ENCODE results near the gene STEAP3.

Gene STEAP3

DNA sequence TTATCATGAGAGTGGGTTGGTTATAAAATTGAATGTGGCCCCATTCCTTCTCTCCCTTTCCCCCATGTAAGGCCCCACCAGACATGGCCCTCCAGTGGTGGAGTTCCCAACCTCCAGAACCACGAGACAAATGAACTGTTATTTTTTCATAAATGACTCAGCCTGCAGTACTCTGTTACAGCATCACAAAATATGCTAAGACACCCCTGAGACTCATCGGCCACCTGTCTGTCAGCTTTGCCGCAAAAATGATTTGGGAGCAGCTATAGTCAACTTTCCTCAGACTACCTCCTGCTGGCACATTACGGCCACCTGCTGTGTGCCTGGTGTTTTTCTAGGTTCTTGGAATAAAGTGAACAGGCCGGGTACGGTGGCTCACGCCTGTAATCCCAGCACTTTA lies 43.6 kb upstream of the STEAP3 start:
- no peaks in the 10 kb centered on the region for H3K4me1 ChIP-seq (ENCODE audit: low read length)

DNA sequence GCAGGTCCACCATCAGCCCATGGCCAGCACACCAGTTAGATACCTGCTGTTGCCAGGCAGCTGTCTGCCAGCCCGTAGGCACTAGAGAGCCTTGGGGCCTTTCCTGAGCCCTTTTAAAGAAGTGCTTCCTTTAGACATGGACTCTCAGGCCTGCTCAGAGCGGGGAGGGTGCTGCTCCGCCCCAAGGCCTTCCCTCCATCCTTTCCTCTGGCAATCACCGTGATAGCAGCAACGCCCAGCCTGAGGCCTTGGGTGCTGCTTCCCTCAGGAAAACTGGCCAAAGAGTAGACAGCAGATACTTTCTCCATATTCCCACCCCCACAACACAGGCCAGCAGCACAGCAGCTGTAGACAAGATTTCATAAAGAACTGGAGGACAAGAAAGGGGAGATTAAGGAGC lies 42.7 kb upstream of the STEAP3 start:
- Histone ChIP-seq H3K36me3 (replicated peaks; ENCODE audit: low read depth, low read length) (no peaks in the 10 kb centered on the region), H3K4me2 (ENCODE audit: low read length) (no peak overlapping the region), H3K79me2 (ENCODE audit: low read length) (no peaks in the 10 kb centered on the region), H3K9ac (ENCODE audit: low read length) (no peak overlapping the region), H3K9me3 (ENCODE audit: insufficient read depth, low read length) (no peaks in the 10 kb centered on the region), H3K27ac (ENCODE audit: low read length) (no peak overlapping the region), H4K20me1 (ENCODE audit: insufficient read depth, low read length) (no peaks in the 10 kb centered on the region), H2AFZ (ENCODE audit: low read depth, low read length) (no peak overlapping the region), H3K4me1 (ENCODE audit: low read length) (no peaks in the 10 kb centered on the region), H3K4me3 (ENCODE audit: low read length) (no peak overlapping the region), H3K27me3 (ENCODE audit: low read depth, low read length) (no peaks in the 10 kb centered on the region)
- TF ChIP-seq, protein P1, sequence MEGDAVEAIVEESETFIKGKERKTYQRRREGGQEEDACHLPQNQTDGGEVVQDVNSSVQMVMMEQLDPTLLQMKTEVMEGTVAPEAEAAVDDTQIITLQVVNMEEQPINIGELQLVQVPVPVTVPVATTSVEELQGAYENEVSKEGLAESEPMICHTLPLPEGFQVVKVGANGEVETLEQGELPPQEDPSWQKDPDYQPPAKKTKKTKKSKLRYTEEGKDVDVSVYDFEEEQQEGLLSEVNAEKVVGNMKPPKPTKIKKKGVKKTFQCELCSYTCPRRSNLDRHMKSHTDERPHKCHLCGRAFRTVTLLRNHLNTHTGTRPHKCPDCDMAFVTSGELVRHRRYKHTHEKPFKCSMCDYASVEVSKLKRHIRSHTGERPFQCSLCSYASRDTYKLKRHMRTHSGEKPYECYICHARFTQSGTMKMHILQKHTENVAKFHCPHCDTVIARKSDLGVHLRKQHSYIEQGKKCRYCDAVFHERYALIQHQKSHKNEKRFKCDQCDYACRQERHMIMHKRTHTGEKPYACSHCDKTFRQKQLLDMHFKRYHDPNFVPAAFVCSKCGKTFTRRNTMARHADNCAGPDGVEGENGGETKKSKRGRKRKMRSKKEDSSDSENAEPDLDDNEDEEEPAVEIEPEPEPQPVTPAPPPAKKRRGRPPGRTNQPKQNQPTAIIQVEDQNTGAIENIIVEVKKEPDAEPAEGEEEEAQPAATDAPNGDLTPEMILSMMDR (IDR thresholded peaks at IDR 0.05; ENCODE audit: low read depth, low read length): no peak
- no peak for TF ChIP-seq EZH2phosphoT487 (IDR thresholded peaks at IDR 0.05; ENCODE audit: low read depth)

More for the DNA sequence above, 43.6 kb upstream of the STEAP3 start:
- H3K27me3 ChIP-seq (ENCODE audit: low read depth, low read length): no peaks in the 10 kb centered on the region
- no peaks in the 10 kb centered on the region for H3K36me3 ChIP-seq (replicated peaks; ENCODE audit: low read depth, low read length)
- H3K79me2 ChIP-seq (ENCODE audit: low read length): no peaks in the 10 kb centered on the region
- no peak overlapping the region for H3K9ac ChIP-seq (ENCODE audit: low read length)
- no peak overlapping the region for H3K27ac ChIP-seq (ENCODE audit: low read length)
- H3K9me3 ChIP-seq (ENCODE audit: insufficient read depth, low read length): no peaks in the 10 kb centered on the region
- H4K20me1 ChIP-seq (ENCODE audit: insufficient read depth, low read length): no peaks in the 10 kb centered on the region
- H3K4me3 ChIP-seq (ENCODE audit: low read length): no peak overlapping the region
- H3K4me2 ChIP-seq (ENCODE audit: low read length): no peak overlapping the region
- no peak overlapping the region for H2AFZ ChIP-seq (ENCODE audit: low read depth, low read length)
- TF ChIP-seq, protein P1 (IDR thresholded peaks at IDR 0.05; ENCODE audit: low read depth, low read length): no peak
- no peak for TF ChIP-seq EZH2phosphoT487 (IDR thresholded peaks at IDR 0.05; ENCODE audit: low read depth)

DNA sequence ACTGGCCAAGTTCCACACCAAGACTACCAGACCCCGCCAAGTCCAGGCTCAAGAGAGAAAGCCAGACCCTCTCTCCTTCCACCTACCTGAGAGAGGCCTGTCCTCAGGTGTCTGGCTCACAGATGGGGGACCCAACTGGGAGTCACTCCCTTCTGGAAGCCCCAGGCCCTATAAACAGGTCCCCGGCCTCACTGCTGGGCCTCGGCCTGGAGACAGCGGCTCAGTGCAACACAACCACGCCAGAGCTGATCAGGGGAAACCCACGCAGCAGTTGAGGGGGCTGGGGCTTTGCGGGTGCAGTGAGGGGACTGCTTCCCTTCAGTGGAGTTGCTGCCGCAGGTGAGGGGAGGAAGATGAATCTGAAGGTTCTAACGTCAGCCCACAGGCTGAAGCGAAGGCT lies 42.2 kb upstream of the STEAP3 start:
- no peaks in the 10 kb centered on the region for H3K27me3 ChIP-seq (ENCODE audit: low read depth, low read length)
- no peak overlapping the region for H2AFZ ChIP-seq (ENCODE audit: low read depth, low read length)
- no peak overlapping the region for H3K4me2 ChIP-seq (ENCODE audit: low read length)
- no peaks in the 10 kb centered on the region for H3K9me3 ChIP-seq (ENCODE audit: insufficient read depth, low read length)
- H3K36me3 ChIP-seq (replicated peaks; ENCODE audit: low read depth, low read length): no peaks in the 10 kb centered on the region
- H3K27ac ChIP-seq (ENCODE audit: low read length): no peak overlapping the region
- no peak overlapping the region for H3K4me3 ChIP-seq (ENCODE audit: low read length)
- H3K79me2 ChIP-seq (ENCODE audit: low read length): no peaks in the 10 kb centered on the region
- no peaks in the 10 kb centered on the region for H4K20me1 ChIP-seq (ENCODE audit: insufficient read depth, low read length)
- H3K4me1 ChIP-seq (ENCODE audit: low read length): no peaks in the 10 kb centered on the region
- TF ChIP-seq, protein P1 (IDR thresholded peaks at IDR 0.05; ENCODE audit: low read depth, low read length): no peak
- TF ChIP-seq EZH2phosphoT487 (IDR thresholded peaks at IDR 0.05; ENCODE audit: low read depth): no peak
- H3K9ac ChIP-seq (ENCODE audit: low read length): no peak overlapping the region

DNA sequence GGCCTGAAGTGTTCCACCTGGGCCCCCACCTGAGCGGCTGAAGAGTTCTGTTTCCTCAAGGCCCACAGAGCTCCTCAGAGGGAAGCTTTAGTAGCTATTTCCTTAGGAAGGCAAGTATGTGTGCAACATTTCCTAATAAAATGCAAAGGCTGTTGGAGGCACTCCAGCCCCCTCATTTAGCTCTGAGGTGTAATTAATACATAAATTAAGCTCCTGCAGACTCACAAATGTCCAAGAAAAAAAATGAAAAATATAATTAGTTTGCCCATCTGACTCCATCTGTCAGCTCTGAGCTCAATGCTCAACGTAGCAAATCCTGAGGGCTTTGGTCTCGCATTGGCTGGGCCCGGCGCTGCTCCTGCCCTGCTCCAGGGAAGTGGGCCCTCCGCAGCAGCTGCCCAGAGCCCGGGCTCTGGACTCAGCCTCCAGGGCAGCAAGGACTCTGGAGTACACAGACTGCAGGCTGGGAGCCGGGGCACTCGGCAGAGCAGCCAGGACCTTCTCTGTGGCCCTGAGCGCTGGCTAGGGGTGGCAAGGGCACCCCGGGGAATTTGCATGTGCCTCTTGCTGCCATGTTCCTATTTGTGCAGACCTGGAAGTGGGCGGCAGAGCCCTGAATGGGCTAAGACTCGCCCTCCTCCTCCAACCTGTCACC lies 41.7 kb upstream of the STEAP3 start:
- Histone ChIP-seq H3K9me3 (ENCODE audit: insufficient read depth, low read length) (no peaks in the 10 kb centered on the region), H2AFZ (ENCODE audit: low read depth, low read length) (no peak overlapping the region), H3K4me2 (ENCODE audit: low read length) (no peak overlapping the region), H3K27me3 (ENCODE audit: low read depth, low read length) (no peaks in the 10 kb centered on the region), H3K9ac (ENCODE audit: low read length) (no peak overlapping the region), H3K27ac (ENCODE audit: low read length) (no peak overlapping the region), H3K4me3 (ENCODE audit: low read length) (no peak overlapping the region), H3K36me3 (replicated peaks; ENCODE audit: low read depth, low read length) (no peaks in the 10 kb centered on the region), H3K79me2 (ENCODE audit: low read length) (no peaks in the 10 kb centered on the region), H3K4me1 (ENCODE audit: low read length) (no peaks in the 10 kb centered on the region), H4K20me1 (ENCODE audit: insufficient read depth, low read length) (no peaks in the 10 kb centered on the region)
- TF ChIP-seq, protein P1 (IDR thresholded peaks at IDR 0.05; ENCODE audit: low read depth, low read length): no peak
- no peak for TF ChIP-seq EZH2phosphoT487 (IDR thresholded peaks at IDR 0.05; ENCODE audit: low read depth)
